Thymus (tissue), 11 donors: ENCODE data around the gene FAM83C. TPM values are rescaled to one million over a fixed set of nuclear protein-coding genes. Genes with fewer than 3 reads are reported as not detected.

ENCODE experiments used
- DNase-seq, 9 donors: peaks; one replicate each; pipeline ENCODE4 v3.0.0-alpha.2; 2013; ENCODE audit warnings: low spot score in 9 of 9, low read depth in 6 of 9, missing footprints in 1 of 9
- H3K27ac ChIP-seq, 2 donors: one replicate each; pipeline ENCODE4 v1.5.1; 2013; ENCODE audit warnings: control low read depth in 1 of 2, low read depth in 1 of 2, low read length in 1 of 2, mild to moderate bottlenecking in 1 of 2, moderate library complexity in 1 of 2
- H3K27me3 ChIP-seq, 2 donors: one replicate each; pipeline ENCODE4 v1.5.1; 2013; ENCODE audit warnings: low read length in 1 of 2; ENCODE audit not compliant: control insufficient read depth in 2 of 2, insufficient read depth in 1 of 2
- H3K36me3 ChIP-seq, 2 donors: one replicate each; pipeline ENCODE4 v1.5.1; 2013; ENCODE audit warnings: low read length in 1 of 2, mild to moderate bottlenecking in 1 of 2, moderate library complexity in 1 of 2; ENCODE audit not compliant: control insufficient read depth in 2 of 2, insufficient read depth in 2 of 2
- H3K4me1 ChIP-seq, 2 donors: one replicate each; pipeline ENCODE4 v1.5.1; 2013; ENCODE audit warnings: low read length in 2 of 2; ENCODE audit not compliant: control insufficient read depth in 2 of 2, insufficient read depth in 2 of 2
- H3K4me3 ChIP-seq, 2 donors: one replicate each; pipeline ENCODE4 v1.5.1; 2013; ENCODE audit warnings: low read length in 2 of 2, control low read depth in 1 of 2, mild to moderate bottlenecking in 1 of 2
- H3K9me3 ChIP-seq, 2 donors: one replicate each; pipeline ENCODE4 v1.5.1; 2013; ENCODE audit warnings: low read length in 1 of 2, mild to moderate bottlenecking in 1 of 2; ENCODE audit not compliant: control insufficient read depth in 2 of 2, insufficient read depth in 1 of 2
- WGBS: extraction: QIAGEN DNeasy Blood & Tissue Kit; methylation state at CpG from one replicate; pipeline ENCODE4 v1.1.7; 2013; 5-methylcytosine and 5-hydroxymethylcytosine counted together
- polyA plus RNA-seq: library from polyadenylated mRNA; stranded (reverse); fragments of 200-250 nt; gene quantifications from one replicate; pipeline ENCODE4 v1.2.3, GENCODE V29; 2013
- total RNA-seq: library from RNA; stranded (reverse); fragments of 120-200 nt; gene quantifications from one replicate; pipeline ENCODE4 v1.2.4, GENCODE V29; 2013
- donor health status: healthy.

The FAM83C gene
- total and polyA plus RNA-seq, 2 donors: under 0.01 to 0.14 TPM

DNA sequence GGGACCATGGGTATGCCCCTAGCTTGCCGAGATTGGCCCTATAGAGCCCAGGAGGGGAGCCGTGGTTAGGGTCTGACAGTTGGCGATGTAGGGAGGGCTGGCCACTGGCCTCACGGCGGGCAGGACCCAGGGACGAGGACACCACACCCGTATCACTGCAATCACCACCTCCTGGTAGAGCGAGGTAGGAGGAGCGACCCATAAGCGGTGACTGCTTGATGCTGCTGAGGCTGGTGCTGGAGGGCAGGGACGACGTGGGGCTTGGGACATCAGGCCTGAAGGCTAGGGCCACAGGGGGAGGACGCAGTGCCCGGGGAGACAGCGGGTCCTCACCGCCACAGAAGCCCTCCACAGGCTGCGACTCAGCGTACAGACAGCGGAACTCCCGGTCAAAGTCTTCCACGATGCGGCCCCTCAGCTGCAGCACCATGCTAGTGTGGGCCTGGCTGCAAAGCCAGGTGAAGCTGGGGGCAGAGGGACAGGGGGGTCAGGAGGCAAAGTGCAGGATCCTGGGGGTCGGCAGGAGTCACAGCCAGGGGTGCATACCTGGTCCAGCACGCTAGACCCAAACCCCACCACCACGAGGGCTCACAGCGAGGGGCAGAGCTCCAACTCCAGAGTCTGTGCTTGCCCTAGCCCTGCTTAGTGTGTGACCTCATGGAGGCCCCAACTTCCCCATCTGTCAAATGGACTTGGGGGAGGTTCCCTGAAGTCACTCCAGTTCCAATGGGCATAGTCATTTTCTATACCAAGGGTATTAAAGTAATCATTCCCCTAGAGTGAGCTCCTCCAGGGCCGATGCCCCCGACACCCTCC lies 4.5 kb downstream of the FAM83C start:
- WGBS: 94% methylated on average over 28 of the region's 28 CpGs

GRCh38 chr20:35286899-35287508 lies 5.2 kb downstream of the FAM83C start:
- Histone ChIP-seq H3K4me1 (peaks cover 10 to 14% of the 10 kb centered on the region in 2 donors), H3K4me3 (no peak overlapping the region), H3K27ac (no peak overlapping the region), H3K9me3 (peaks cover 0 to 7% of the 10 kb centered on the region in 2 donors), H3K36me3 (no peaks in the 10 kb centered on the region), H3K27me3 (peaks cover 0 to 4% of the 10 kb centered on the region in 2 donors)
- DNase-seq: no peak
- 91% methylated on average over 17 of the region's 17 CpGs for WGBS

More for the DNA sequence above, 4.5 kb downstream of the FAM83C start:
- Histone ChIP-seq H3K27ac (no peak overlapping the region), H3K9me3 (peaks cover 0 to 7% of the 10 kb centered on the region in 2 donors), H3K4me3 (no peak overlapping the region), H3K36me3 (no peaks in the 10 kb centered on the region), H3K4me1 (peaks cover 10 to 14% of the 10 kb centered on the region in 2 donors), H3K27me3 (peaks cover 0 to 6% of the 10 kb centered on the region in 2 donors)
- no peak for DNase-seq

DNA sequence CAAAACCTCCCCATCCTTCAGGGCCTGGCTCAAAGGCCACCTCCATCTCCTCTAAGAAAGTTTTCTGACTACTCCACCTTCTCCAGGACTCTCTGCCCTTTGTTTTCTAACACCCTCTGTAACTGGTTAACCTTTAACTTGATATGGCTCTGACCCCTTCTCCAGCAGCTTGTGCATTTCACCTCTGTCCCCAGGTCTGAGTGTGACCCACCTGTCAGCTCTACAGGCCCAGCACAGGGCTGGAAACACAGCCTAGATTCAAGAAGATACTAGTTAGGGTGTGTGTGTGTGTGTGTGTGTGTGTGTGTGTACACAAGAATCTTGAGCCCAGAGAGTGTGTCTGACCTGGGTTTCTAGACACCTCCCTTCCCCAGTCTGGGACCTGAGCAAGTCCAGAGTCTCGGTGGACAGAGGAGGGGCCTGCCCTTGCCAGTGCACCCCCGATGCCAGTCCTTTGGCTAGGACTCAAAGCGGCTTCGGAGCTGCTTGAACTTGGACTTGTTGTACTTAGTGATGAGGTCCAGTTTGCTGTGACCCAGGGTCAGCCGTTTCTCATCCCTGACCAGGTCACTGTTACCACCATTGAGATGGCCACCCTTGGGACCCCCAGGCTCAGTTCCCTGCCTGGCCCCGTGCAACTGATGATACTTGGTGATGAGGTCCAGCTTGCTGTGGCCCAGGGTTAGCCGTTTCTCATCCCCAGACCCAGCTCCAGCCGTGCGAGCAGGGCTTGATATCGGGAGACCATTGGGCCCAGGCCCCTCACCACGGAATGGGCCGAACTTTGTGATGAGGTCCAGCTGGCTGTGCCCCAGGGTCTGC lies 5.9 kb downstream of the FAM83C start:
- Histone ChIP-seq H3K9me3 (peaks cover 0 to 7% of the 10 kb centered on the region in 2 donors), H3K27me3 (peaks cover 0 to 4% of the 10 kb centered on the region in 2 donors), H3K27ac (no peak overlapping the region), H3K4me1 (peaks cover 10 to 14% of the 10 kb centered on the region in 2 donors), H3K36me3 (no peaks in the 10 kb centered on the region), H3K4me3 (no peak overlapping the region)
- no peak for DNase-seq
- WGBS: 97% methylated on average over 12 of the region's 12 CpGs

DNA sequence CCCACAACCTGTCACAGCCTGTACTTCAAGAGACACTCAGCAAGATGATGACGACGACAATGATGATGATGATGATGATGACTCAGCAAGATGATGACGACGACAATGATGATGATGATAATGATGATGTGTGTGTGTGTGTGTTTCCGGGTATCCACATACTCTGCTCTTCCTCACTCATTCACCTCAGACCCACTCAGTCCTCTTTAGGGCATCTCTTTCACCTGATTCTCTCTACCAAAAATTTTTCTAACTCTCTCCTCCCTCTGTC lies 6.5 kb downstream of the FAM83C start:
- Histone ChIP-seq H3K27ac (no peak overlapping the region), H3K27me3 (peaks cover 0 to 4% of the 10 kb centered on the region in 2 donors), H3K36me3 (peaks cover 1 to 2% of the 10 kb centered on the region in 2 donors), H3K4me3 (no peak overlapping the region), H3K9me3 (peaks cover 0 to 7% of the 10 kb centered on the region in 2 donors), H3K4me1 (peaks cover 10 to 14% of the 10 kb centered on the region in 2 donors)
- no peak for DNase-seq
- WGBS: 92% methylated on average over 5 of the region's 5 CpGs

DNA sequence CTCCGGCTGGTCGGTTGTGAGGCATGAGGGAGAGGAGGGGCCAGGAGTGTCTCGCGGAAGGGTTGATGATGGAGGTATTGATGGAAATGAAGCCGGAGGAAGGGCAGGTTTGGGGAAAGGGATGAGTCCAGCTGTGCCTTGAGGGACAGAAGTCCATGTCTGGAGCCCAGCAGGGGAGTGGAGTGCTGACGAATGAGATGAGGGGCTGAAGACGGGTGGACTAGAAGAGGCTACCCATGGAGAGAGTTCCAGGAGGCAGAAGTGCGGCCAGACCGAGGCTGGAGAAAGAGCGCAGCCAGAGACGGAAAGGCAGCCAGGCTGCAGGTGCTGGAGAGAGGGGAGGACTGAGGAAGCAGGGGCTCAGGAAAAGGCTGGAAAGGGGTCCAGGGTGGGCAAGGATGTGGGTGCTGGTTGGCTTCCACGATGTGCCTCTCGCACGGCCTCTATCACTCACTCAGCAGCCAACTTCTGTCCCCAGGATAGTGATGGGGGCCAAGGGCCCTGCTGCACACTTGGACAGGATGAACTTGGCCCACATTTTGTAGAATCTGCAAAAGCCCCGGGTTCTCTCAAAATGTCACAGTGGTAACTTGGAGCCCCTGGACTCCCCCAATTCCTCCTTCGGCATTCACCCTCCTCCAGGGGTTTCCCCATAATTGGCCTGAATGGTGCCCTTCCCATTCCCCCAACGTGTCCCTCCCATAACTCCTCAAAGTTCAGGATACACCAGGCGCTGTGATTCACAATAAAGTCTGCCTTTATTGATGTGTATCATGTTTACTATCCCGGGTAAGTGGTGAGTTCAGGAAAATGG lies 7.0 kb downstream of the FAM83C start:
- peaks cover 0 to 7% of the 10 kb centered on the region in 2 donors for H3K9me3 ChIP-seq
- peaks cover 0 to 4% of the 10 kb centered on the region in 2 donors for H3K27me3 ChIP-seq
- H3K36me3 ChIP-seq: peaks cover 7% of the 10 kb centered on the region in 2 donors
- WGBS: 72% methylated on average over 19 of the region's 19 CpGs
- H3K27ac ChIP-seq: peak overlapping the region in 1 of 2 donors; percentile 64
- peak overlapping the region; percentile 87 to 92 for H3K4me3 ChIP-seq
- no peak for DNase-seq
- peaks cover 10 to 14% of the 10 kb centered on the region in 2 donors for H3K4me1 ChIP-seq

GRCh38 chr20:35284267-35284991 lies 7.8 kb downstream of the FAM83C start, which contains the start of gene EIF6:
TSS of gene EIF6 (minus strand) at chr20:35284772. CDS start at chr20:35284487, 285 bp downstream.
- DNase-seq: peak in 8 of 9 donors; percentile 44 to 80 (median 60)
- peaks cover 14% of the 10 kb centered on the region in 2 donors for H3K36me3 ChIP-seq
- H3K27ac ChIP-seq: peak within 1 kb of the TSS; percentile 64 to 76
- H3K27me3 ChIP-seq: peaks cover 0 to 4% of the 10 kb centered on the region in 2 donors
- H3K9me3 ChIP-seq: peaks cover 0 to 7% of the 10 kb centered on the region in 2 donors
- peak within 1 kb of the TSS; percentile 87 to 92 for H3K4me3 ChIP-seq
- peaks cover 10 to 14% of the 10 kb centered on the region in 2 donors for H3K4me1 ChIP-seq
- under 1% methylated on average over 61 of the region's 61 CpGs for WGBS

DNA sequence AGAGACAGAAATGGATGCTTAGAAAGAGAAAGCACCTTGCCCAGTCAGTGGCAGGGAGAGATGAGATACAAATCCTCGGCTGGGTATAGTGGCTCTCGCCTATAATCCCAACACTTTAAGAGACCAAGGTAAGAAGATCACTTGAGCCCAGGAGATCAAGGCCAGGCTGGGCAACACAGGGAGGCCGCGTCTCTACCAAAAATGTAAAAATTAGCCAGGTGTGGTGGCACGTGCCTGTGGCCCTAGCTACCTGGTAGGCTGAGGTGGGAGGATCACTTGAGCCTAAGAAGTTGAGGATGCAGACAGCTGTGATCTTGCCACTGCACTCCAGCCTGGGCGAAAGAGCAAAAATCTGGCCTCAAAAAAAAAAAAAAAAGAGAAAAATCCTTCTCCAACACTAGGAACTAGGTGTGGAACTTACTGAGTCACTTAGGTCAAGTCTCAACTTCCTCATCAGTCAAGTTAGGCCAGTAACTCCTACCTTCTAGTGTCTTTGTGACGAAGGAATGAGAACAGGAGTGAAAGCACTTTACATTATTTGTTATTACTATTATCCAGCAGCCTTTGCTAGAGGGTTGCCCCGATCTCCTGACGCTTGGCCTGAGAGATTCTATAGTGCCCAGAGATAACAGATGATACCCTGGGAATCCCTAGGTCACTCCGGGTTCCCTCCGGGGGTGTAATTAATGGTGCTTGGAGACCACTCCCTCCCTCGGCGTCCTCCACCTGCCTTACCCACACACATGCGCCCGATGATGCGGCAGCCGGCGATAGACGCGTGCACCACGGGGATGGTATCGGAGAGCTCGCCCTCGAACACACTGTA lies 8.6 kb downstream of the FAM83C start:
- H3K9me3 ChIP-seq: peaks cover 0 to 7% of the 10 kb centered on the region in 2 donors
- peak overlapping the region; percentile 87 to 92 for H3K4me3 ChIP-seq
- 25% methylated on average over 24 of the region's 24 CpGs for WGBS
- peaks cover 10 to 14% of the 10 kb centered on the region in 2 donors for H3K4me1 ChIP-seq
- peaks cover 0 to 2% of the 10 kb centered on the region in 2 donors for H3K27me3 ChIP-seq
- no peak overlapping the region for H3K27ac ChIP-seq
- no peak for DNase-seq
- peaks cover 22% of the 10 kb centered on the region in 2 donors for H3K36me3 ChIP-seq
